HG03439 (cell line): ENCODE measurements around the gene UNC5CL.
"Not testable (repeated sequence)": the region's sequence is repeated elsewhere in the genome, so short reads cannot be mapped to it uniquely, and the experiment has no call there.

Experiments
- ATAC-seq: cut with Tn5 transposase; IDR thresholded peaks from one replicate; pipeline ENCODE4 v1.9.1; 2021; ENCODE audit warnings: mild to moderate bottlenecking, moderate library complexity; ENCODE audit not compliant: unreplicated experiment

The UNC5CL gene

DNA sequence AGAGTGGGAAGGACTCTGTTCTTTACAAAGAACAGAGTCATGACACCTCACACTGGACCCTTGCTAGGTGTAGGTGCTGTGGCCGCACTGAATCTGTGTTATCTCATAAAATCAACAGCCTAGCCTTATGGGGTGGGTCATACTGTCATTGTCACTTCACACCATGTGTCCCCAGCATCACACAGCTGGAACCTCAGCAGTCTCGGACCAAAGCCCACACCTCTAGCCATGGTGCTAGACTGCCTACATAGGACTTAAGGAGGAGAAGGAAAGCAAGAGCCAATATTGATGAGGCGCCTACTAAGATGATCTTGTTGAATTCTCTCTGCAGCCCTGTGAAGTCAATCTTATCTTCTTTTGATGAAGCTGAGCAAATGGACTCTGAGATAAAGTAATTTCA lies 31.0 kb downstream of the UNC5CL start:
- ATAC-seq: no peak

DNA sequence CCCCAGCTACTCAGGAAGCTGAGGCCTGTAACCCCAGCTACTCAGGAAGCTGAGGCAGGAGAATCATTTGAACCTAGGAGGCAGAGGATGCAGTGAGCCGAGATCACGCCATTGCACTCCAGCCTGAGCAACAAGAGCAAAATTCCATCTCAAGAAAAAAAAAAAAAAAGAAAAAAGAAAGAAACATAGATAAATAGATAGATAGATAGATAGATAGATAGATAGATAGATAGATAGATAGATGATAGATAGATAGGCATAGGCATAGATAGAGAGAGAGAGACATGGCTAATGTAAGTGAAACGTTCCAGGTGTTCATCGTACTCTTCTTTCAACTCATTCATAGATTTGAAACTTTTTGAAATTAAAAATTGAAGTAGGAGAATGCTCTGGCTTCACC lies 32.0 kb downstream of the UNC5CL start:
- ATAC-seq: not testable (repeated sequence)

DNA sequence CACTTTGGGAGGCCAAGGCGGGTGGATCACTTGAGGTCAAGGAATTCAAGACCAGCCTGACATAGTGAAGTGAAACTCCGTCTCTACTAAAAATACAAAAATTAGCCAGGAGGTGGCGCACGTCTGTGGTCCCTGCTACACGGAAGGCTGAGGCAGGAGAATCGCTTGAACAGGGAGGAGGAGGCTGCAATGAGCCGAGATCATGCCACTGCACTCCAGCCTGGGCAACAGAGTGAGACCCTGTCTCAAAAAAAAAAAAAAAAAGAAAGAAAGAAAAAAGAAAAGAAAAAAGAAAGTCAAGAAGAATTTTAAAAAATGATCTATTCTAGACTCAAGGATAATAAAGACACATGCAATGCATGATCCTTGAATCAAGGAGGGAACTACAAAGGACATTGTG lies 32.8 kb downstream of the UNC5CL start:
- not testable (repeated sequence) for ATAC-seq

DNA sequence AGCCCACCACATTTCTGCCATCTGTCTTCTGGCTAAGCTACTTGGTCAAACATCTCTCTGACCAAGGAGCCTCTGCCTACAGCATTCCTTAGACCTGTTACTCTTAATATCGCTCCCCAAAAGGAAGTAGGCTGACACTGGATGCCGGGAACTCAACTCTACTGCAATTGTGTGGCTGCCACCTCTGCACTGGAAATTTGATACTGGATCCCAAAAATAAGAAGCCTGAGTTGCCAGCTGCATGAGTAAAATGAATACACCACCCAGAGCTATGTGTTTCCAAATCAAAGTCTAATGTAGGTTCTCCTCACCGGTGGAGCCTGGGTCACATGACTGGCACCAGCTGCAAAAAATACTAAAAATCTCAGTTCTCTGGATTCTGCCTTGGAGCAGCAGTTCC lies 36.9 kb downstream of the UNC5CL start:
- no peak for ATAC-seq

DNA sequence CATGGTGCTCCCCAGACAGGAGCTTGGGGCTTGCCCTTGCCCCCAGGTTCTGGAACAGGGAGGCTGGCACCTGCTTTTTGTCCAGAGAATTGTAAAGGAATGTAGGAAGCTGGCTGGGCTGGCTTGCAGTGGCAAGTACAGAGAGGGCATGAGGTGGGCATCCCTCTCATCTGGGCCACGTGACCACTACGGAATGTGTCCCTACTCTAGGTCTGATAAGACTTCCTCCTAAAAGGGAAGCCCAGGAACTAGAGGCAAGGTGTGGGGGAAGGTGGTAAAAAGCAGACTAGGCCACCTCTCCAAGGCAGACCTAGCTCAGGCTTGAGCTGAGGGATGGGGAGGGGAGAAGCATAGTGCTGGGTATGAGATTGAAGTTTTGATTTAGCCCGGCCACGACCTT lies 38.8 kb downstream of the UNC5CL start:
- no peak for ATAC-seq

- no peak for ATAC-seq
These were observed 39.5 kb downstream of the UNC5CL start for GRCh38 chr6:40999569-40999968.

- no peak for ATAC-seq
These were observed 40.4 kb downstream of the UNC5CL start for GRCh38 chr6:40998661-40999060.

DNA sequence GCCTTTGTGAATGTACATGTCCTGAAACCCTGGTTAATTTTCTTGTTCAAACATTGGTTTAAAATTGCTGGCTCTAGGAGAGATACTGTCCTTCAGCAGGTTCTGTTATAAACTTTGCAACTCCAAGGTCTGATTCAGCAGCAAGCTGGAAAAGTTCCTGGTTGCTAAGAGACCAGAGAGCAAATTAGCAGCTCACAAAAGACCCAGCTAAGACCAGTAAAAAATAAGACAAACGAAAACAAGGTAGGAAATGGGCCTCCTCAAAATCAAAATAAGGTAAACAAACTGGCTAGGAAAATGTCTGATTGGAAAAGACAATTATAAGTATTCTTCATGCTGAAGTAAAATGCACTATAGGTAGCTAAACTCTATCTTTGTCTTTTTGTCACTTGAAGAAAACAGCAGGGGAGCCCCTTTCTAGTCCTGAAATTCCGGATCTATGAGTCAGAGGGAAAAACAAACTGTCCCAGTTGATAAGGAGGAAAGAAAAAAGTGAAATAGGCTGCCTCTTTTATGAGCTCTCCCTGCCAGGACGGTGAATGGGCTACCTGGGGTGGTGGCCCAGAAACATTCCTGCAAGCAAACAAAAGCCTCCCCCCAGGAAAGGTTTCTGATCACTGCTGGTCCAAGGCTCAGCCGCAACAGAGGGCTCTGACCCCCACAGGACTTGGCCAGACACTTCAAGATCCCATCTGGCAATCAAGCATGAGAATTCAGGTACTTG lies 41.6 kb downstream of the UNC5CL start:
- ATAC-seq: no peak

DNA sequence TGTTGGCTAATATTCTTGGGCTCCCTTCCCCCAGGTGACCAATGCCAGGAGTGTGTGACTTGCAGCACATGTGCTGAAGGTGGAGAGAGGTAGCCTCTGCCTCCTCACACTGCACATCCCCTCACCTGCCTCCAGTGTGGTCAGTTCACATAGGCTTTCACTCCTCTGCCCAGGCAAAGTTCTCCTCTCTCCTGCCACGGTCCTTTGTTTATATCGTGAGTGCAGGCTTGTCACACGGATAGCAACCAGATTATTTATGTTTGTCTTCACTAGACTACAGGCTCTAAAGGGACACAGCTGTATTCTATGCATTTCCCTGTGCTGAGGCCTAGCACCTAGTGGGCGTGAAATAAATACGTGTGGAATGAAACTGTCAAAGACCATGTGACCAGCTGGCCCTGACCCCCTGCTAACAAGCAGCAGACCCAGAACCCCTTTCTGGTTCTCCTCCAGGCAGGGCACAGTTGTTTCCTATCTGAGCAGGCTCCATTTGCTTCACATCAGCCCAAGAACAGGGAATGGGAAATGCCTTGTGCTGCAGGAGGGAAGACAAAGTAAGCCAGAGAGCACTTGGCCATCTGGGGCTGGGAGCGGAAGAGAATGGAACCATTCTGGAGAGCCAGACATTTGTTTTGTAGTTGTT lies 42.3 kb downstream of the UNC5CL start:
- ATAC-seq: no peak

DNA sequence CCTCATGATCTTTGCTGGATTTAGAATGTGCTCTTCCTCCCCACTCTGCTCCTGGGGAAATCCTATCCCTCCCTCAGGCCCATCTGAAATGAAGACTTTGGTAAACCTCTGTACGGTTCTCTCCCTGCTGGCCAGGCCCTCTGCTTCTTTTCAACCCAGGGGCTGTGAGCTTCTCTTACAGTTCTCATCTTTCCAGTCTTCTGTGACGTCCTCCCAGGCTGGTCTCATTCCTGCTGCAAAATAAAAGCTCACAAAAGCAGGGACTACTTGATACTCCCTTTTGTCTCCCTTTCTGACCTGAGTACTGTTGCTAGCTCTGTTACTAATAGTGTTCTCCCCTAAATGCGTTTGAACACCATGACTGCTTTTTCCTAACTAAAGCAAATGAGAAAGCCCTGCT lies 46.3 kb downstream of the UNC5CL start:
- no peak for ATAC-seq

DNA sequence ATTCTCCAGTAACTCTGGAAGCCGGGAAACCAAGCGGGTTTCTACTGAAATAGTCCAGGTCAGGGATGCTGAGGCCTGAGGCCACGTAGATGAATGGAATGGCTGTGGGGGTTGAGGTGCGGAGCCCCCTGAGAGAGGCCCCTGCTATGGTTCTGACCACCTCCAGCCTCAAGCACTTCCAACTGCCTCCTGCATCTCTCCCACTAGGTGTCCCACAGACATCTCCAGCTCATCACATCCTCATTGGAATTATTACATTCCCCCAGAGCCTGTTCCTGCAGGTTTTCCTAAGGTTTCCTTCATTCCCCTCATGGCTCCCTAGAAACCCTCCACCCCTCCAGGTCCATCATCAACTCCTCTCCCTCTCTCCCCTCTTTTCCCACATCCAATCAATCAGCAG lies 48.7 kb downstream of the UNC5CL start:
- no peak for ATAC-seq

DNA sequence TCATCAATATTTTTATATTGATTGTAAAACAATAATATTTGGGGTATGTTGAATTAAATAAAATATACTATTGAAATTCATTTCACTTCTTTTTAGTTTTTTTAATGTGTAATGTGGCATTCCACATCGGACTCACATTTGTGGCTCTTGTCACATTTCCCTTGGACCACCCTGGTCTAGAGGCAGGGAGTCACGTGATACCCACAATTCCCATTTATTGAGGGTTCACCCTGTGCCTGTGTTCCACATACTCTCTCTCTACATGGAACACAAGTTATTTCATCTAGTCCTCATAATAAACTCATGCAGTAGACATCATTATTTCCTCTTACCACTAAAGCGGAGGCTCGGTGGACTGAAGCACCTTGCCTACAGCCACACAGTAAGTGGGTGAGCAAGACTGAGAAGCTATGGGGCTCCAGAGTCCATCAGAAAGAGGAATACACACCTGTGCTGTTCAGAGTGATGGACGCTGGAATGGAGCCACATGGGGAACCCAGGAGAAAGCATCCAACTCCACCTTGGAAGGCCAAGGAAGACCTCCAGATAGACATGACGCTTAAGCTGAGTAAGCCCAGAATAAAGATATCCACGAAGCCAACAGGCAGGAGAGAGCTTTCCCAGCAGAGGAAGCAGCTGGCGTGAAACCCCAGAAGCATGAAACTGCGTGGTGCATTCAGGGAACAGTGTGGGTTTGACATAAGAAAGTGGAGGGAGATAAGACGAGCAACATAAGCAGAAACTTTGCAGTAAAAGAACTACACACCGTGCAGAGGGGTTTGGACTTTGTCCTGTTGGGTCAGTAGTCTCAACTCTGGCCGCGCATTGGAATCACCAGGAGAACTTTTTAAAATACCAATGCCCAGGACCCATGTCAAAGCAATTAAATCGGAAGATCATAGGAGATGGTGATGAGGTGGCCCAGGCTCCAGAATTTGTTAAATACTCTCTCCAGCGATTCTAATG lies 49.5 kb downstream of the UNC5CL start:
- ATAC-seq: no peak

- ATAC-seq: no peak
These were observed 50.4 kb downstream of the UNC5CL start for GRCh38 chr6:40988634-40989033.

GRCh38 chr6:40986921-40987819 lies 51.9 kb downstream of the UNC5CL start:
- ATAC-seq: no peak

GRCh38 chr6:40986364-40986763 lies 52.7 kb downstream of the UNC5CL start:
- no peak for ATAC-seq

DNA sequence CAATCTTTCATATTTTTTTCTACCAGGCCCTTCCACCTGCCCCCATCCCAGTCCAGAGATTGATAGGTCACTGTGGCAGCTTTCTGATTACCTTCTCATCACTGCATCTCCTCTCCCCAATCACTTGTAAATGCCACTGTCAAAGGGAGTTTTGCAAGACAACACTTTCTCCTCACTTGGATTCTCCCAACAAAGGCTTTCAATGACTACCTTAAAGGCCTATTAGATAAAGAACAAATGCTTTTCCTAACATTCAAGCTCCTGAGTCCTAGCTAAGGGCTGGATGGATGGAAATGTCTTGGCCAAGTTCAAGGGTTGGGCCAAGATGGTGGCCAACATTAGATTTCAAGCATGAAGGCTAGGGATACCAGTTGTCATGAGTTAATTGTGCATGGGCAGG lies 55.3 kb downstream of the UNC5CL start:
- ATAC-seq: no peak

GRCh38 chr6:40982917-40983316 lies 56.1 kb downstream of the UNC5CL start:
- ATAC-seq: no peak

GRCh38 chr6:40978687-40979289 lies 60.2 kb downstream of the UNC5CL start:
- ATAC-seq: no peak

GRCh38 chr6:40977695-40978094 lies 61.3 kb downstream of the UNC5CL start:
- no peak for ATAC-seq

DNA sequence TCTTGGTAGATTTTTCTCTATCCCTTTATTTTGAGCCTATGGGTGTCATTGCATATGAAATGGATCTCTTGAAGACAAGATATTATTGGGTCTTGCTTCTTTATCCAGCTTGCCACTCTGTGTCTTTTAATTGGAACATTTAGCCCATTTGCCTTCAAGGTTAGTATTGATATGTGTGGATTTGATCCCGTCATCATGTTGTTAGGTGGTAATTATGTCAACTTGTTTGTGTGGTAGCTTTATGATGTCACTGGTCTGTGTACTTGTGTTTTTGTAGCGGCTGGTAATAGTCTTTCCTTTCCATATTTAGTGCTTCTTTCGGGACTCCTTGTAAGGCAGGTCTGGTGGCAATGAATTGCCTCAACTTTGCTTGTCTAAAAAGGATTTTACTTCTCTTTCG lies 61.9 kb downstream of the UNC5CL start:
- no peak for ATAC-seq
